ENCODE data around the gene FARSB.

FARSB gene

DNA sequence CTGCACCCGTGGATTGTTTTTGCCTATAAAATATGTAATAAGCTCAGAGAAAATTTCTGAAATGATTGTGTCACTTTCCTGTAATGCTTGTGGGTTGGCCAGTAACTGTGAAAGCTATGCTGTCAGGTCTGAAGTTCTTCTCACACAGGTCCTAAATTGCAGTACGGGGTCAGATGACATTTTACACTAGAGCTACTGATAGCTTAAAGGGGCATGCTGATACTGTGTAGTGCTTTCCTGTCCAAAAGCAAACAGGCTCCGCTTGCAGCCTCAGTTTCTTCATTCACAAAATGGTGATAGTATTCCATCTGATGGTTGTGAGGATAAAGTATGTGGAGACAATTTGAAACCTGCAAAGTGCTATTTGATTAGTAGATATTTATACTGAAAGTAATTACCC is 7.6 kb upstream of the FARSB start:
- DNase-seq (ENCODE audit: low spot score), result no peak

DNA sequence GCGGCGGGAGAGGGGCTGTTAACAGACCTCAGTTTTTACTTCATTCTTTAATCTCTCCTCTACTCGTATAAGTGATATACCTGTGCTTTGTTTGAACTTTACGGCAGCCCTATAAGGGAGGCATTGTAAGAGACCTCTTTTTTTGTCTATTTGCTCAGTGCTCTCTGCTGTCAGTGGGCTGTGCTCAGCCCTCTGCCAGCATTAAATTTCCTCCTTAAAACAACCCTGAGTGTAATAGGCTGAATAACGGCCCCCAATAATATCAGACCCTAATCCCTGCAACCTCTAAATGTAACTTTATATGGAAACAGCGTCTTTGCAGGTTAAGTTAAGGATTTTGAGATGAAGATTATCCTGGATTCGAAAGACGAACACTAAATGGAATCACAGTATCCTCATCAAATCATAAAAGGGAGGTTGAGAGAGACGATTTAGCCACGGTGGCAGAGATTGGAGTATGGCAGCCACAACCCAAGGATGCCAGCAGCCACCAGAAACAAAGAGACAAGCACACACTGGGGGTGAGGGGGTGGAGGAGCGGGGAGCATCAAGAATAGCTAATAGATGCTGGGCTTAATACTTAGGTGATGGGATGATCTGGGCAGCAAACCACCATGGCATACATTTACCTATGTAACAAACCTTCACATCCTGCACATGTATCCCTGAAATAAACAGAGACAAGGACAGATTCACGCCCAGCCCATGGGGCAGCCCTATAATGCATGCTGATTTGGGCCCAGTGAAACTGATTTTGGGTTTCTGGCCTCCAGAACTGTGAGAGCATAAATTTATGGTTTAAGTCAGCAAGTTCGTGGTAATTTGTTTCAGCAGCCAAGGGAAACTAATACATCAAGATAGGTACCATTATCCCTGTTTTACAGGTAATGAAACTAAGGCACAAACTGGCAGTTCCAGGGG is 894 bp upstream of the FARSB start:
- no peak for DNase-seq (ENCODE audit: low spot score)

DNA sequence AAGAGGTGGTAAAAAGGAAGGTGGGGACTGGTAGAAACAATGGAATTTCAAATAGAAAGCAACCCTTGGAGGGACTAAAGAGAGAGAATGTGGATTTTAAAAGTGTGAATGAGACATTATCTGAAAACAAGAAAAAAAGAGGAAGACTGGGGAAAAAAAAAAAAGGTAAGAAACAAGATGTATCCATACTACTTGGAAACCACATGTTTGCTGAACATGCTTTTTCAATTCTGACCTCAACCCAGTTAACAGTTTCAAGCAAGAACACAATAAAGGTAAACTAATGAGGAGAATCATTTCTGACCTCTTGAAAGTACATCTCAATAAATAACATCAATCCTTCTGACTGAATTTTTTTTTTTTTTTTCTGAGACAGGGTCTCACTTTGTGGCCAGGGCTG is 2.6 kb downstream of the FARSB start:
- DNase-seq (ENCODE audit: low spot score), result no peak

- DNase-seq (ENCODE audit: low spot score), result no peak
Measured at GRCh38 chr2:222652491-222653255, 3.2 kb downstream of the FARSB start.

DNA sequence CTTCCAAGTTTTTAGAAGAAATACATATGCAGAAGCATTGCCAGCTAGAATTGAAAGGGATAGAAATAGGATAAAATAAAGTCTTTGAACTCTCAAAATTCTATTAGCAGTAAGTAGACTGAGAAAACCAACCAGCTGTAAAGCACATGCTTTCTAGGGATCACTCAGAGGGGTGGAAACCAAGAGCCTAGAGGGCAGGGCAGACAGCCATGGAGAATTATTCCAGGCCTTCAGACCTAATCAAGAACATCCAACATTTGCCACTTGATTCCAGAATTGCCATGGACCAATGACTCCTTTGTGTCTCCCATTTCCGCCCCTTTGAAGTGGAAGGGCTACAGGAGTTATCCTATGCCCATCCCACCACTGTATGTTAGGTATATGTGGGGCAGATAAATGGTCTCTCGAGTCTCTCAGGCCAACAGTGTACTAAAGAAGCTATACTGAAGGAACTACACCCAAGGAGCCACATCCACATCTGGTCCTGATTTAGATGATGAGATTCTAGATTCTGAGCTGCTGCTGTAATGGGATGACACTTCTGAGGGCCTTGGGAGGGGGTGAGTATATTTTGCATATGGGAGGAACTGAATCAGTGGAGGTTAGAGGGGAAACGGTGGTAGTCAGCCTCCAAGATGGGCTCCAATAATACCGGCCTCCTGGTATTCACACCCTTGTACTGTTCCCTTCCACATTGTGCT is 4.0 kb downstream of the FARSB start:
- no peak for DNase-seq (ENCODE audit: low spot score)

DNA sequence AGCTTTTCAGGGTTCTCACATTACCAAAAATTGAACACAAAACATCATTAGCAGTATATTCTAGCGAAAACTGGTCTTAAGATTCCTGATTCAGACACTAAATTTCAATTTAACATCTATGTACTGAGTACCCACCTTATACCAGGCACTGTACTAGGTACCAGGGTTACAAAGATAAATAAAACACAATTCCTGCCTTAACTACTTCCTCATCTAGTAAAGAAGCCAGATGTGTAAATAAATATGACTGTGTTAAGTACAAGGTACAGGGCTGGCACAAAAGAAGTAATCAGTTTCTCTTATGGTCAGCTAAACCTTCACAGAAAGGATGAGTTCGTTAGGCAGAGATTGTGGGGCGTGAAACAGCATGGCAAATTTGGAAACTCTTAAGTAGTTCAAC is 6.1 kb downstream of the FARSB start:
- DNase-seq (ENCODE audit: low spot score), result no peak

- no peak for DNase-seq (ENCODE audit: low spot score)
Measured at GRCh38 chr2:222646008-222646407, 9.9 kb downstream of the FARSB start.

- no peak for DNase-seq (ENCODE audit: low spot score)
Measured at GRCh38 chr2:222643134-222643533, 12.8 kb downstream of the FARSB start.

- DNase-seq (ENCODE audit: low spot score), result no peak
Measured at GRCh38 chr2:222641336-222641735, 14.6 kb downstream of the FARSB start.

DNA sequence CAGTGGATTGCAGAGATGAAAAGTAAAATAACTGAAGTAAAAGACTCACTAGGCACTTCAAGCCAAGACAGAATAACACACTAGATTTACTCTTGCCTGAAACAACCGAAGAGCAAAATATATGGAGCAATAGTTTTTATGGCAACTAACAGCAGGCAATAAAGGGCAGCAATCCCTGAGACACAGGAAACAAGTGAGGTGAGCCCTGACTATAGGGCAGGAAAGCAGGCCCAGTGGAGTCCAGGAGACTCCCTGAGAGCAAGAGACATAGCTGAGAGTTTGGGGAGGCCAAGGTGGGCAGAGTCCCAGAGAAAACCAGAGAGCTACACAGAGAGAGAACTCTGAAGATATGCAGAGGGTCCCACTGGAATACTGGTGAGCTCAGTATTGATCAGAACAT is 18.8 kb downstream of the FARSB start:
- DNase-seq (ENCODE audit: low spot score), result no peak

DNA sequence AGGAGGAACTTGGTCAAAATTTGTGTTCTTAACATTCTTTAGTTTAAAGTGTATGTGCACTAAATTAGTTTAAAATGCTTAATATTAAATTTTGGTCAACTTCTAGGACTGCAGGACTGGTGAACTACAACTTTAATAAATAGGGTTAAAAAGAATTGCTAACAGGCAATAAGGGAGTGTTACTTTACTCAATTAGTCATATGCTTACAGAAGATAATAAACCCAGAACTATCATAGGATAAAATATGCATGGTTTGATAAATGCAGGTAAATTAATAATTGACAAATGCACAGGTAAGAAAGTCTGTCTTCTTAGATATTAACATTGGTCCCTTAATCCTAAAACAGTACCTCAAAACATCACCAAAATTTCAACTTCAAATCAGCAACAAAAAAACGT is 20.6 kb downstream of the FARSB start:
- no peak for DNase-seq (ENCODE audit: low spot score)

GRCh38 chr2:222627764-222628163 is 28.1 kb downstream of the FARSB start:
- no peak for DNase-seq (ENCODE audit: low spot score)

DNA sequence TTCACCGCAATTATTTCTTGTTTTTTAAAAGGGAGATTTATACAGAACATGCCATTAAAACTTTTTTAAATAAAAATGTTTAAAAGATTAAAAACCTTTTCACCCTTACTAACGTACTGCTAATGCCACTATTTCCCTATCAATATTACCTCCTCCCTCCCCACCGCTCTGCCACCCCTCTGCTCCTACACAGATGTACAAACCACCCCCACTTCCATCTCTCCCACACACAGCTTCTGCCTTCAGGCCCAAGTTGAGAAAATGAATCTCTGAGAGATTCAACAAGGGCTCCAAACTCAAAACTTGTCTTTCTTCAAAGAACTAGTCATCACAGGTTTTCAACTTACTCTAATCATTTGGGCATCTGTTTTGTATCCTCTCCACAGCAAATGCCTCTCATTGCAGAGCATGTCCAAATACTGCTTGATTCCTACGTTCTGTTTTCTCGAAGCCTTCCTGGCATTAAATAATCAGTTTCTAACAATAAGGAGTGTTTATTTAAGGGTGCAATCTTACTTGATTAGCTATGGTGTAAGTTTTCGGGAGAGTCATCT is 32.1 kb downstream of the FARSB start:
- DNase-seq (ENCODE audit: low spot score), result no peak

- DNase-seq (ENCODE audit: low spot score), result no peak
Measured at GRCh38 chr2:222622910-222623309, 33.0 kb downstream of the FARSB start.

DNA sequence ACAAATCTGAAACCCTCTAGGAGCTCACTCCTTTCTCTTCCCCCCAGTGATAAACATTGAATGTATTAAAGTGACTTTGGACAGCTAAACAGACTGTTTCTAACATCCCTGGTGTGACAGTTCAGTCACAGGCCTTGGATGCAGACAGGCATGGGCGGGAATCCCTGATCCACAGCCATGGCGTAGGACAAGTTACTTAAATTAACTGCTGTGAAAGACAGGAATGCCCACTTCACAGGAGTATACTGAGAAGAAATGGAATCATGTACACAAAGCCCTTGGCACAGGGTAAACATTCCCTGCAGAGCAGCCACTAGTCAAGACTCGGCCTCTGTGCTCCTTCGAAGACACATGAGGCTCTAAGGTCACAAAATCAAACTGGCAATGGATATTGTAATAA is 34.0 kb downstream of the FARSB start:
- no peak for DNase-seq (ENCODE audit: low spot score)

DNA sequence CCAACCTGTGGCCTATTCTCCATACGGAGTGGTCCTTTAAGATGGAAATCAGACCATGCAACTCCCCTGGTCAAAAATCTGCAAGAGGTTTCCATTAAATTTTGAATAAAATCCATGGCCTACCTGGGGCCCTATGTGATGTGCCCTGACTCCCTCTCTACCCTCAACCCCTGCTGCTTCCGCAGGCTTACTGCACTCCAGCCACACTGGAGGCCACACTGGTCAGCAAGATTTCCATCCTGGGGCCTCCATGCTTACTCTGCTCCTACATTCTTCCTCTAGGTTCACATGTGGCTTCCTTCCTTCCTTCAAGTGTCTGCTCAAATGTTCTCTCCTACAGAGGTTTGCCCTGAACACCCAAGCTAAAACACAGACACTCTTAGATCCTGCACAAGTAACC is 40.6 kb downstream of the FARSB start:
- no peak for DNase-seq (ENCODE audit: low spot score)

- DNase-seq (ENCODE audit: low spot score), result peak; percentile 45
Measured at GRCh38 chr2:222613715-222614331, 42.1 kb downstream of the FARSB start.

DNA sequence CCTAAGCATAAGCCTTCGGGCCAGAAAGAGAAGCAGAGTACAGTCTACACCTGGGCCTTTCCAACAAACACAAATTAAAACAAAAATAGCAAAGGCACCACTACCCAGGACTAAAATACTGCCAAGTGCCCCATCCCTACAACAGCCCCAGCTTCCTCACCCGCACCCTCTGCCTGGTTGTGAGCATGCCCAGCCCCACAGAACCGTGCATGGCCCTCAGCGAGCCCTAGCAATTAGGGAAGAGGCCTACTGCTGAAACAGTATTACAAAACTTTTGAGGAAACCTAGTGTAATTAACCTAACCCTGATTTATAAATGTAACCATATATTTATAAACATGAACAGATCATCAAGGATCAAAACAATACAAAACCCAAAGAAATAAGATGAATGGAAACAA is 44.2 kb downstream of the FARSB start:
- DNase-seq (ENCODE audit: low spot score), result no peak

GRCh38 chr2:222610746-222611145 is 45.1 kb downstream of the FARSB start:
- DNase-seq (ENCODE audit: low spot score), result no peak

DNA sequence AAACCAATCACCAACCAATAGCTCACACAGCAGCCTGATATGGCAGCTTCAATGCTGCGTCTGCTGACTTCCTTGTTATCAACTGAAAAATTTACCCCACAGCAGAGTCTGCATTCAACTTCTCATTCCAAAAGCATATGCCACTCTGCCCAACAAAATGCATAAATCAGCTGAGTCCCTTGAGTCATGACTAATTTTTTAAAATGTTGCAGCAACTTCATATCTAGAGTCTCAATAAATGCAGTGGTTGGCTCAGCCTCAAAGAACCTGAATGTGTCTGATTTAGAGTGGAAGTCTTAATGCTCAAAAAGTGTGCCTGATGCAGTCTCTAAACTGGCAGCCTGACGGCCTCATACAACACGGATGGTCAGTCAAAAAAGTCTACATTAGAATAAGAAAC is 46.5 kb downstream of the FARSB start:
- no peak for DNase-seq (ENCODE audit: low spot score)

GRCh38 chr2:222608081-222608480 is 47.8 kb downstream of the FARSB start:
- no peak for DNase-seq (ENCODE audit: low spot score)

GRCh38 chr2:222606306-222606705 is 49.6 kb downstream of the FARSB start:
- DNase-seq (ENCODE audit: low spot score), result no peak
